Gastroesophageal sphincter (tissue), 4 donors: ENCODE results near the gene RXRA. TPM values are rescaled to one million over a fixed set of nuclear protein-coding genes. Genes with fewer than 3 reads are reported as not detected.
A peak's percentile ranks its signal among the peaks of the same experiment; 100 is the strongest.

Source experiments
- ATAC-seq: fragments of 150-250 bp; one replicate; pipeline ENCODE4 v1.9.1; 2016; ENCODE audit warnings: mild to moderate bottlenecking, moderate library complexity
- H3K27ac ChIP-seq, 4 donors: fragments of 200-600 bp; sonication (generic) in 3 of 4; 1 replicate in 3 of 4; 2 replicates in 1 of 4; pipeline ENCODE4 v1.5.1; 2016 to 2019
- H3K27me3 ChIP-seq: fragments of 200-600 bp; sonication (generic); one replicate; pipeline ENCODE4 v1.5.1; 2019
- H3K36me3 ChIP-seq, 2 donors: fragments of 200-600 bp; sonication (generic); one replicate each; pipeline ENCODE4 v1.5.1; 2019; ENCODE audit warnings: control low read depth in 1 of 2
- H3K4me1 ChIP-seq, 3 donors: fragments of 200-600 bp; sonication (generic); 1 replicate in 2 of 3; 2 replicates in 1 of 3; pipeline ENCODE4 v1.5.1; 2016 to 2019; ENCODE audit warnings: control low read depth in 2 of 3
- H3K4me3 ChIP-seq, 2 donors: fragments of 200-600 bp; sonication (generic); one replicate each; pipeline ENCODE4 v1.5.1; 2019; ENCODE audit warnings: mild to moderate bottlenecking in 1 of 2, moderate library complexity in 1 of 2
- H3K9me3 ChIP-seq, 3 donors: fragments of 200-600 bp; sonication (generic); one replicate each; pipeline ENCODE4 v1.5.1; 2017 to 2019; ENCODE audit warnings: control low read depth in 2 of 3
- CTCF ChIP-seq, 4 experiments: fragments of 200-600 bp in 2 of 4; fragments of 450-650 bp in 2 of 4; sonication (generic) in 1 of 4; IDR thresholded peaks; one replicate each; pipeline ENCODE4 v1.5.1; 2017 to 2019; ENCODE audit warnings: antibody characterized with exemption in 4 of 4, mild to moderate bottlenecking in 2 of 4, moderate library complexity in 2 of 4
- EP300 ChIP-seq: sonication (generic); formaldehyde crosslinking; IDR thresholded peaks from one replicate; pipeline ENCODE4 v1.6.1; 2017; ENCODE audit warnings: antibody characterized with exemption, mild to moderate bottlenecking
- POLR2A ChIP-seq, 2 donors: fragments of 450-650 bp; IDR thresholded peaks; one replicate each; pipeline ENCODE4 v1.6.1; 2017; ENCODE audit warnings: antibody characterized with exemption in 2 of 2, mild to moderate bottlenecking in 2 of 2, moderate library complexity in 1 of 2
- POLR2AphosphoS5 ChIP-seq: sonication (generic); formaldehyde crosslinking; IDR thresholded peaks from one replicate; pipeline ENCODE4 v1.6.1; 2017; ENCODE audit warnings: antibody characterized with exemption
- WGBS, 2 donors: methylation state at CpG; one replicate each; pipeline ENCODE4 v1.1.5; 2018; ENCODE audit warnings: low coverage in 1 of 2; 5-methylcytosine and 5-hydroxymethylcytosine counted together
- total RNA-seq, 4 donors: library from RNA; depleted of rRNA; stranded (reverse); fragments of >200 nt; gene quantifications; one replicate each; pipeline ENCODE4 v1.1.0, GENCODE V29; 2016

Gene RXRA
- total RNA-seq, 4 donors from 2014 or later: 45.1 to 78.9 (median 55.3) TPM

GRCh38 chr9:134457321-134458206 lies 131.3 kb downstream of the RXRA start:
- no peak for TF ChIP-seq POLR2A (IDR thresholded peaks at IDR 0.05)
- no peak for TF ChIP-seq EP300
- no peak for TF ChIP-seq CTCF (IDR thresholded peaks at IDR 0.05)
- TF ChIP-seq POLR2AphosphoS5: no peak
- H3K27me3 ChIP-seq: no peaks in the 10 kb centered on the region
- no peaks in the 10 kb centered on the region for H3K36me3 ChIP-seq
- peak overlapping the region in 3 of 4 donors; percentile 82 to 91 (median 88) for H3K27ac ChIP-seq
- ATAC-seq: no peak
- peaks cover 0 to 8% (median 0%) of the 10 kb centered on the region in 3 donors for H3K9me3 ChIP-seq
- H3K4me3 ChIP-seq: no peak overlapping the region
- WGBS, 2 donors: 74 to 100% methylated on average over 1 to 3 of the region's 18 CpGs
- peaks cover 0 to 52% (median 34%) of the 10 kb centered on the region in 3 donors for H3K4me1 ChIP-seq

DNA sequence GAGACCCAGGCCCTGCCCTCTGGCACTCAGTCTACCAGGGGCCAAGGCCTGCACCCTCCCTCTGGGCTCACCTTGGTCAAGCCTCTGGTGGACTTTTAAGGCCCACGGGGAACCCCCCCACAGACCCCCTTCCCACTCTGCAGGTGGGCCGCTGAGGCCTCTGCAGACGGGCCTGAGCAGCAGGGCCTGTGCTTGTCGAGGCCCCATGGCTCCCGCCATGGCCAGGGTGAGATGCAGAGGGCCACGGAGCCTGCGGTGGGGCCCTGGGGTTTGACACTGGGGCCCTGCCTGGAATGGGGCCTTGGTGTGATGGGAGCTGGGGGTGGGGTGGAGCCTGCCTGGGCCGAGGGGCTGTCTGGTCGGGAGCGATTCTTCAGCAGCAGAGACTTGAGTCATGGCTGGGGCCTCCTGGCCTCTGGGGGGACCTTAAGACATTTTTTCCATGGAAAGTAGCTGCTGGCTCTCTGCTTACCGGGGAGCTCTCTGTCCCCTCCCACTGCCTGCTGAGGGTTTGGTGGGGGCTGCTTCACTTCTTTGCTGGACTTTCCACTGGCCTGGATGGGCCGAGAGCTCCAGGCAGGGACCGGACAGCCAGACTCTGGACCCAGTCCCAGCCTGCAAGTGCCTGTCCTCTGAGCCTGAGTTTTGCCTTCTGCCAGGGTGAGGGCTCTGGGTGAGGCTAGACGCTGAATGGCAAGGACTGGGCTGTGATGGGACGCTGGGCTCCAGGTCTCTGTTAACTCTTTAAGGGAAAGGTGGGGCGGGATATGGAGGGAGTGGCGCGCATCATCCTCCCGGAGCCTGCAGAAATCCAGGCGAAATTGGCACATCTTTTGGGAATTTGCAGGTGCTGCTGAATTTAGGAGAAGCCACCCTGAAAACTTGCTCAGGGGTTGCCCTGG lies 132.2 kb downstream of the RXRA start:
- 20% methylated on average over 1 of the region's 20 CpGs; no CpG with 5 or more reads in 1 of the 2 donors for WGBS, 2 donors
- Histone ChIP-seq H3K27me3 (no peaks in the 10 kb centered on the region), H3K36me3 (no peaks in the 10 kb centered on the region), H3K4me1 (peaks cover 0 to 52% (median 34%) of the 10 kb centered on the region in 3 donors), H3K4me3 (no peak overlapping the region), H3K27ac (peak overlapping the region in 3 of 4 donors; percentile 82 to 91 (median 88)), H3K9me3 (peaks cover 0 to 8% (median 0%) of the 10 kb centered on the region in 3 donors)
- TF ChIP-seq POLR2A (IDR thresholded peaks at IDR 0.05) (no peak), EP300 (no peak), CTCF (IDR thresholded peaks at IDR 0.05) (no peak), POLR2AphosphoS5 (no peak)
- peak; percentile 2 for ATAC-seq

GRCh38 chr9:134459164-134459563 lies 132.9 kb downstream of the RXRA start:
- Histone ChIP-seq H3K4me3 (no peak overlapping the region), H3K27ac (peak overlapping the region in 1 of 4 donors; percentile 91), H3K9me3 (peaks cover 0 to 8% (median 0%) of the 10 kb centered on the region in 3 donors), H3K36me3 (no peaks in the 10 kb centered on the region), H3K4me1 (peaks cover 0 to 52% (median 34%) of the 10 kb centered on the region in 3 donors), H3K27me3 (no peaks in the 10 kb centered on the region)
- WGBS, 2 donors: 87% methylated on average over 3 of the region's 9 CpGs; no CpG with 5 or more reads in 1 of the 2 donors
- ATAC-seq: no peak
- TF ChIP-seq POLR2A (IDR thresholded peaks at IDR 0.05) (no peak), EP300 (no peak), CTCF (IDR thresholded peaks at IDR 0.05) (no peak), POLR2AphosphoS5 (no peak)

DNA sequence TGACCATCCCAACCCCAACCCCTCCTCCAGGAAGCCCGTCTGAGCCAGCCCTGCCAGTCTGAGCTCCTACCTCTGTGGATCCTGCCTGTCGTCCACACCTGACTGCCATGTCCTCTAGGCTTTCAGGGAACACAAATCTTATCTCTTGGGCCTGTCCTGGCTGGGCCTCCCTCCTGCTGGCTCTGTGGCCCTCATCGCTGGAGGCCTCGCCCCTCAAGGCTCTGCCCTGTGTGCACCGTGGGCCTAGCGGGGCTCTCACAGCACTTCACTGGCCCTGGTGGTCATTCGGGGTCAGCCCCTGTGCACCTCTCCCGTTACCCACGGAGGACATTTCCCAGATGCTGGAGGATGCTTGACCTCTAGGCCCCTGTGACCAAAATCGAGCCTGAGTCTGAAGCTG lies 133.3 kb downstream of the RXRA start:
- H3K27ac ChIP-seq: no peak overlapping the region
- peaks cover 0 to 49% (median 34%) of the 10 kb centered on the region in 3 donors for H3K4me1 ChIP-seq
- no peaks in the 10 kb centered on the region for H3K36me3 ChIP-seq
- TF ChIP-seq CTCF (IDR thresholded peaks at IDR 0.05) (no peak), POLR2A (IDR thresholded peaks at IDR 0.05) (no peak), EP300 (no peak), POLR2AphosphoS5 (no peak)
- peaks cover 0 to 8% (median 0%) of the 10 kb centered on the region in 3 donors for H3K9me3 ChIP-seq
- H3K4me3 ChIP-seq: no peak overlapping the region
- WGBS, 2 donors: 100% methylated on average over 1 of the region's 10 CpGs; no CpG with 5 or more reads in 1 of the 2 donors
- no peaks in the 10 kb centered on the region for H3K27me3 ChIP-seq
- ATAC-seq: no peak
